GM12878 (cell line): ENCODE measurements around the gene TMEM63B. TPM values are rescaled to one million over a fixed set of nuclear protein-coding genes. Genes with fewer than 3 reads are reported as not detected.

ENCODE experiments used
- ATAC-seq: fragments of 200-7000 bp; cut with Tn5 transposase; 3 replicates; pipeline ENCODE4 v1.9.1; 2020; ENCODE audit warnings: mild to moderate bottlenecking, moderate library complexity
- BruUV-seq: library from RNA; stranded (reverse); fragments of 400-500 nt; replicated peaks from 2 replicates; lab custom pipeline; 2021; lab: Mats Ljungman, UMichigan
- CTCF ChIA-PET: fragments of 300-600 bp; sonication (Branson Sonifier 250); formaldehyde crosslinking; extraction: SDS; loops from one replicate; lab custom pipeline; 2021; ENCODE audit warnings: inconsistent platforms; lab: Yijun Ruan, JAX
- POLR2A ChIA-PET: fragments of 350-600 bp; formaldehyde crosslinking; extraction: SDS; loops from one replicate; lab custom pipeline; 2021; ENCODE audit warnings: inconsistent platforms; lab: Charles Lee
- RAD21 ChIA-PET: fragments of 300-600 bp; sonication (Branson Sonifier 250); formaldehyde crosslinking; loops from one replicate; lab custom pipeline; 2023; ENCODE audit warnings: antibody characterized with exemption; ENCODE audit not compliant: unreplicated experiment; lab: Charles Lee
- SMC1A ChIA-PET: fragments of 300-600 bp; sonication (Branson Sonifier 250); formaldehyde crosslinking; loops from one replicate; lab custom pipeline; 2023; ENCODE audit not compliant: unreplicated experiment, uncharacterized antibody; lab: Charles Lee
- DNase-seq: peaks from one replicate; pipeline ENCODE4 v3.0.0-alpha.2; 2011; ENCODE audit warnings: low read depth, low spot score
- FAIRE-seq: peaks from 3 replicates; lab custom pipeline; 2011; peaks lifted over from hg19 to GRCh38; lab: Jason Lieb, UNC
- H2AFZ ChIP-seq: 2 replicates; pipeline ENCODE4 v1.6.0; 2011; ENCODE audit warnings: low read depth, low read length, control low read depth; ENCODE audit not compliant: control insufficient read depth
- H3K27ac ChIP-seq: 2 replicates; pipeline ENCODE4 v1.5.1; 2011; ENCODE audit warnings: control low read depth; ENCODE audit not compliant: control insufficient read depth, insufficient read depth
- H3K27me3 ChIP-seq, 2 experiments: replicated peaks in 1 of 2; 2 replicates each; pipeline versions ENCODE4 v1.6.0 to v1.6.1; 2011; ENCODE audit warnings: low read length in 1 of 2; ENCODE audit not compliant: control insufficient read depth in 2 of 2, insufficient read depth in 2 of 2
- H3K36me3 ChIP-seq, 2 experiments: 2 replicates each; pipeline ENCODE4 v1.5.1; 2011; ENCODE audit warnings: low read length in 1 of 2; ENCODE audit not compliant: control insufficient read depth in 2 of 2, insufficient read depth in 2 of 2
- H3K4me1 ChIP-seq: 2 replicates; pipeline ENCODE4 v1.6.1; 2011; ENCODE audit warnings: mild to moderate bottlenecking, low read length, moderate library complexity, mixed read lengths; ENCODE audit not compliant: control insufficient read depth, insufficient read depth
- H3K4me2 ChIP-seq: 2 replicates; pipeline ENCODE4 v1.6.0; 2011; ENCODE audit warnings: control low read depth; ENCODE audit not compliant: control insufficient read depth, insufficient read depth
- H3K4me3 ChIP-seq: fragments of 200-600 bp; sonication (generic); 2 replicates; pipeline ENCODE4 v1.5.1; 2016
- H3K79me2 ChIP-seq: 2 replicates; pipeline ENCODE4 v1.6.0; 2011; ENCODE audit warnings: low read length; ENCODE audit not compliant: control insufficient read depth, insufficient read depth
- H3K9ac ChIP-seq: 2 replicates; pipeline ENCODE4 v1.8.0; 2011; ENCODE audit warnings: low read length, control low read depth, mixed read lengths; ENCODE audit not compliant: control insufficient read depth, insufficient read depth
- H3K9me3 ChIP-seq: replicated peaks from 3 replicates; pipeline ENCODE4 v1.5.1; 2011; ENCODE audit warnings: mild to moderate bottlenecking, low read length; ENCODE audit not compliant: control insufficient read depth, insufficient read depth
- H4K20me1 ChIP-seq: 2 replicates; pipeline ENCODE4 v1.6.0; 2011; ENCODE audit not compliant: control insufficient read depth, insufficient read depth
- POU2F2 ChIP-seq: IDR thresholded peaks from 3 replicates; pipeline ENCODE4 v1.6.1; 2011; ENCODE audit warnings: low read depth, mild to moderate bottlenecking, low read length, borderline replicate concordance
- STAT3 ChIP-seq: IDR thresholded peaks from 2 replicates; pipeline ENCODE4 v1.6.1; 2011; ENCODE audit warnings: low read depth, low read length, improper control_type of control experiment
- YBX1 ChIP-seq: fragments of 450-650 bp; IDR thresholded peaks from 2 replicates; pipeline ENCODE4 v1.6.1; 2016; ENCODE audit warnings: antibody characterized with exemption
- YY1 ChIP-seq: IDR thresholded peaks from 2 replicates; pipeline ENCODE4 v1.6.1; 2011; ENCODE audit warnings: low read depth, mild to moderate bottlenecking, low read length
- ZBED1 ChIP-seq: IDR thresholded peaks from 2 replicates; pipeline ENCODE4 v1.6.1; 2016; ENCODE audit warnings: borderline replicate concordance
- WGBS: methylation state at CpG from one replicate; pipeline ENCODE4 v1.1.6; 2016; ENCODE audit warnings: low lambda C conversion rate; ENCODE audit not compliant: insufficient replicate concordance, insufficient coverage; ENCODE audit errors: missing lambda C conversion rate; 5-methylcytosine and 5-hydroxymethylcytosine counted together
- in situ Hi-C: fragments of 300-500 bp; cut with MboI; formaldehyde crosslinking; loops from 9 replicates; pipeline ENCODE4 v1.14.3; 2018; ENCODE audit warnings: mixed read lengths
- intact Hi-C: fragments of 100-400 bp; cut with micrococcal nuclease; formaldehyde crosslinking; loops from one replicate; pipeline ENCODE4 v1.14.2; 2022; ENCODE audit not compliant: unreplicated experiment
- polyA plus RNA-seq, 11 experiments: library from polyadenylated mRNA; depleted of rRNA in 4 of 11; unstranded in 6 of 11; stranded (reverse) in 5 of 11; fragments of >200 nt; fragmentation: Nextera tagmentation in 4 of 11; fragmentation: Illumina TruSeq in 1 of 11; extraction: Ambion mirVana in 4 of 11; extraction: Trizol in 1 of 11; gene quantifications; 1 replicate in 1 of 11; 2 replicates in 10 of 11; pipeline versions ENCODE4 v1.2.1 to v1.2.3, GENCODE V29; 2011 to 2016; ENCODE audit warnings: inconsistent platforms in 2 of 11, missing spikeins in 2 of 11, low read depth in 1 of 11
- total RNA-seq, 4 experiments: library from RNA; depleted of rRNA in 3 of 4; stranded (reverse); fragments of >200 nt in 3 of 4; fragmentation: Illumina TruSeq in 1 of 4; extraction: Trizol in 1 of 4; gene quantifications; 2 replicates each; pipeline versions ENCODE4 v1.2.1 to v1.2.3, GENCODE V29; 2013 to 2021
- TF ChIP-seq, protein P1 (sequence below): fragments of 450-650 bp; IDR thresholded peaks from 2 replicates; pipeline ENCODE4 v1.6.1; 2018; ENCODE audit warnings: borderline replicate concordance, mild to moderate bottlenecking; ENCODE audit not compliant: partially characterized antibody
- TF ChIP-seq, protein P2 (sequence below): fragments of 450-650 bp; IDR thresholded peaks from 2 replicates; pipeline ENCODE4 v1.6.1; 2018; ENCODE audit warnings: mild to moderate bottlenecking, low read depth, moderate library complexity; ENCODE audit not compliant: partially characterized antibody
- TF ChIP-seq, protein P3 (sequence below): fragments of 450-650 bp; IDR thresholded peaks from 2 replicates; pipeline ENCODE4 v1.6.1; 2017; ENCODE audit warnings: antibody characterized with exemption, mild to moderate bottlenecking, moderate library complexity
- TF ChIP-seq, protein P4 (sequence below): fragments of 150-350 bp; IDR thresholded peaks from 2 replicates; pipeline ENCODE4 v1.6.1; 2014; ENCODE audit warnings: mild to moderate bottlenecking, low read depth, low read length

TMEM63B gene
- total and polyA plus RNA-seq, 10 of the 15 experiments (the other 5 are each of a cell fraction or from before 2014, with no cell fraction given) = 0.09 to 15.0 (median 7.1) TPM; not detected in 1

DNA sequence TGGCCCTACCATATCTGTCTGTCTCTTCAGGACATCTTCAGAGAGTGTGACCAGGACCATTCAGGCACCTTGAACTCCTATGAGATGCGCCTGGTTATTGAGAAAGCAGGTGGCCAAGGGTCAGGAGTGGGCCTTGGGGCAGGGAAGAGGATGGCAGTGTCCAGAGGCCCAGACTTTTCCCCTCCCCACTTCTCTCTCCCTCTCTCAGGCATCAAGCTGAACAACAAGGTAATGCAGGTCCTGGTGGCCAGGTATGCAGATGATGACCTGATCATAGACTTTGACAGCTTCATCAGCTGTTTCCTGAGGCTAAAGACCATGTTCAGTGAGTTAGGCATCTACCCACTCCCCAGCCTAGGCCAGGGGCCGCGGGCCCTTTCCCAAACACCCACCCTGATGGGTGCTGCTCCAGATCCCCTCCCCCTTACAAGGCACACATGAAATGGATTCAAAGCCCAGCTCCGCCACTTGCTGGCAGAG lies 55.6 kb downstream of the TMEM63B start:
- BruUV-seq = no TSS peak
- Histone ChIP-seq H3K4me1 (no peaks in the 10 kb centered on the region), H3K79me2 (no peaks in the 10 kb centered on the region), H3K27ac (no peak overlapping the region), H3K9ac (no peak overlapping the region), H3K36me3 (no peaks in the 10 kb centered on the region), H3K27me3 (0 out of 4 replicates have a peak, but pooled peaks cover 0 to 2% of the 10 kb centered on the region in 2 experiments), H3K4me3 (no peak overlapping the region), H3K4me2 (no peak overlapping the region), H3K9me3 (no peaks in the 10 kb centered on the region), H2AFZ (no peak overlapping the region), H4K20me1 (no peaks in the 10 kb centered on the region)
- FAIRE-seq = no peak
- DNase-seq = no peak
- ChIA-PET POLR2A (interaction anchor here (0.9 kb wide), 1 partner anchor 9 kb away, joined by 4 read pairs; no protein-coding TSS in a partner anchor), CTCF (interaction anchor here (1.3 to 1.6 kb wide), 2 partner anchors 10 to 38 kb away, joined by 3 read pairs; no protein-coding TSS in a partner anchor), RAD21 (no interaction called here), SMC1A (interaction anchor here (0.6 kb wide), 1 partner anchor 41 kb away, joined by 3 read pairs; no protein-coding TSS in a partner anchor)
- ATAC-seq = no peak
- WGBS = 38% methylated on average over 4 of the region's 4 CpGs
- intact Hi-C loops = no loop called here
- TF ChIP-seq POU2F2 (no peak), YY1 (no peak), ZBED1 (no peak), STAT3 (no peak), YBX1 (no peak)
- TF ChIP-seq, protein P1, sequence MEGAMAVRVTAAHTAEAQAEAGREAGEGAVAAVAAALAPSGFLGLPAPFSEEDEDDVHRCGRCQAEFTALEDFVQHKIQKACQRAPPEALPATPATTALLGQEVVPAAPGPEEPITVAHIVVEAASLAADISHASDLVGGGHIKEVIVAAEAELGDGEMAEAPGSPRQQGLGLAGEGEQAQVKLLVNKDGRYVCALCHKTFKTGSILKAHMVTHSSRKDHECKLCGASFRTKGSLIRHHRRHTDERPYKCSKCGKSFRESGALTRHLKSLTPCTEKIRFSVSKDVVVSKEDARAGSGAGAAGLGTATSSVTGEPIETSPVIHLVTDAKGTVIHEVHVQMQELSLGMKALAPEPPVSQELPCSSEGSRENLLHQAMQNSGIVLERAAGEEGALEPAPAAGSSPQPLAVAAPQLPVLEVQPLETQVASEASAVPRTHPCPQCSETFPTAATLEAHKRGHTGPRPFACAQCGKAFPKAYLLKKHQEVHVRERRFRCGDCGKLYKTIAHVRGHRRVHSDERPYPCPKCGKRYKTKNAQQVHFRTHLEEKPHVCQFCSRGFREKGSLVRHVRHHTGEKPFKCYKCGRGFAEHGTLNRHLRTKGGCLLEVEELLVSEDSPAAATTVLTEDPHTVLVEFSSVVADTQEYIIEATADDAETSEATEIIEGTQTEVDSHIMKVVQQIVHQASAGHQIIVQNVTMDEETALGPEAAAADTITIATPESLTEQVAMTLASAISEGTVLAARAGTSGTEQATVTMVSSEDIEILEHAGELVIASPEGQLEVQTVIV = no peak
- TF ChIP-seq, protein P2, sequence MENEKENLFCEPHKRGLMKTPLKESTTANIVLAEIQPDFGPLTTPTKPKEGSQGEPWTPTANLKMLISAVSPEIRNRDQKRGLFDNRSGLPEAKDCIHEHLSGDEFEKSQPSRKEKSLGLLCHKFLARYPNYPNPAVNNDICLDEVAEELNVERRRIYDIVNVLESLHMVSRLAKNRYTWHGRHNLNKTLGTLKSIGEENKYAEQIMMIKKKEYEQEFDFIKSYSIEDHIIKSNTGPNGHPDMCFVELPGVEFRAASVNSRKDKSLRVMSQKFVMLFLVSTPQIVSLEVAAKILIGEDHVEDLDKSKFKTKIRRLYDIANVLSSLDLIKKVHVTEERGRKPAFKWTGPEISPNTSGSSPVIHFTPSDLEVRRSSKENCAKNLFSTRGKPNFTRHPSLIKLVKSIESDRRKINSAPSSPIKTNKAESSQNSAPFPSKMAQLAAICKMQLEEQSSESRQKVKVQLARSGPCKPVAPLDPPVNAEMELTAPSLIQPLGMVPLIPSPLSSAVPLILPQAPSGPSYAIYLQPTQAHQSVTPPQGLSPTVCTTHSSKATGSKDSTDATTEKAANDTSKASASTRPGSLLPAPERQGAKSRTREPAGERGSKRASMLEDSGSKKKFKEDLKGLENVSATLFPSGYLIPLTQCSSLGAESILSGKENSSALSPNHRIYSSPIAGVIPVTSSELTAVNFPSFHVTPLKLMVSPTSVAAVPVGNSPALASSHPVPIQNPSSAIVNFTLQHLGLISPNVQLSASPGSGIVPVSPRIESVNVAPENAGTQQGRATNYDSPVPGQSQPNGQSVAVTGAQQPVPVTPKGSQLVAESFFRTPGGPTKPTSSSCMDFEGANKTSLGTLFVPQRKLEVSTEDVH = no peak
- TF ChIP-seq, protein P3, sequence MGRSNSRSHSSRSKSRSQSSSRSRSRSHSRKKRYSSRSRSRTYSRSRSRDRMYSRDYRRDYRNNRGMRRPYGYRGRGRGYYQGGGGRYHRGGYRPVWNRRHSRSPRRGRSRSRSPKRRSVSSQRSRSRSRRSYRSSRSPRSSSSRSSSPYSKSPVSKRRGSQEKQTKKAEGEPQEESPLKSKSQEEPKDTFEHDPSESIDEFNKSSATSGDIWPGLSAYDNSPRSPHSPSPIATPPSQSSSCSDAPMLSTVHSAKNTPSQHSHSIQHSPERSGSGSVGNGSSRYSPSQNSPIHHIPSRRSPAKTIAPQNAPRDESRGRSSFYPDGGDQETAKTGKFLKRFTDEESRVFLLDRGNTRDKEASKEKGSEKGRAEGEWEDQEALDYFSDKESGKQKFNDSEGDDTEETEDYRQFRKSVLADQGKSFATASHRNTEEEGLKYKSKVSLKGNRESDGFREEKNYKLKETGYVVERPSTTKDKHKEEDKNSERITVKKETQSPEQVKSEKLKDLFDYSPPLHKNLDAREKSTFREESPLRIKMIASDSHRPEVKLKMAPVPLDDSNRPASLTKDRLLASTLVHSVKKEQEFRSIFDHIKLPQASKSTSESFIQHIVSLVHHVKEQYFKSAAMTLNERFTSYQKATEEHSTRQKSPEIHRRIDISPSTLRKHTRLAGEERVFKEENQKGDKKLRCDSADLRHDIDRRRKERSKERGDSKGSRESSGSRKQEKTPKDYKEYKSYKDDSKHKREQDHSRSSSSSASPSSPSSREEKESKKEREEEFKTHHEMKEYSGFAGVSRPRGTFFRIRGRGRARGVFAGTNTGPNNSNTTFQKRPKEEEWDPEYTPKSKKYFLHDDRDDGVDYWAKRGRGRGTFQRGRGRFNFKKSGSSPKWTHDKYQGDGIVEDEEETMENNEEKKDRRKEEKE = no peak
- TF ChIP-seq, protein P4, sequence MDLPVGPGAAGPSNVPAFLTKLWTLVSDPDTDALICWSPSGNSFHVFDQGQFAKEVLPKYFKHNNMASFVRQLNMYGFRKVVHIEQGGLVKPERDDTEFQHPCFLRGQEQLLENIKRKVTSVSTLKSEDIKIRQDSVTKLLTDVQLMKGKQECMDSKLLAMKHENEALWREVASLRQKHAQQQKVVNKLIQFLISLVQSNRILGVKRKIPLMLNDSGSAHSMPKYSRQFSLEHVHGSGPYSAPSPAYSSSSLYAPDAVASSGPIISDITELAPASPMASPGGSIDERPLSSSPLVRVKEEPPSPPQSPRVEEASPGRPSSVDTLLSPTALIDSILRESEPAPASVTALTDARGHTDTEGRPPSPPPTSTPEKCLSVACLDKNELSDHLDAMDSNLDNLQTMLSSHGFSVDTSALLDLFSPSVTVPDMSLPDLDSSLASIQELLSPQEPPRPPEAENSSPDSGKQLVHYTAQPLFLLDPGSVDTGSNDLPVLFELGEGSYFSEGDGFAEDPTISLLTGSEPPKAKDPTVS = no peak
- in situ Hi-C loops = no loop called here
